GM21423 (cell line): ENCODE results near the gene FAM98C.

ENCODE experiments used
- ATAC-seq: cut with Tn5 transposase; IDR thresholded peaks from one replicate; pipeline ENCODE4 v1.9.1; 2021; ENCODE audit warnings: mild to moderate bottlenecking, moderate library complexity; ENCODE audit not compliant: unreplicated experiment

Gene FAM98C

GRCh38 chr19:38452430-38453366 is 49.8 kb downstream of the FAM98C start:
- ATAC-seq: no peak

- ATAC-seq: no peak
Observed at GRCh38 chr19:38453596-38453995, 50.7 kb downstream of the FAM98C start.

- ATAC-seq: no peak
Observed at GRCh38 chr19:38455031-38455430, 52.1 kb downstream of the FAM98C start.

GRCh38 chr19:38457202-38457601 is 54.3 kb downstream of the FAM98C start:
- ATAC-seq: no peak

GRCh38 chr19:38457690-38458405 is 55.0 kb downstream of the FAM98C start:
- ATAC-seq: no peak
